Transverse colon (tissue), 4 donors: ENCODE measurements around the gene DLGAP1.

Experiments
- CTCF ChIP-seq, 5 experiments: fragments of 200-600 bp in 3 of 5; fragments of 450-650 bp in 2 of 5; sonication (generic) in 3 of 5; IDR thresholded peaks; 1 replicate in 2 of 5; 2 replicates in 3 of 5; pipeline ENCODE4 v1.5.1; 2016 to 2017; ENCODE audit warnings: antibody characterized with exemption in 5 of 5, inconsistent platforms in 3 of 5, mild to moderate bottlenecking in 2 of 5, moderate library complexity in 1 of 5
- POLR2A ChIP-seq: fragments of 450-650 bp; IDR thresholded peaks from one replicate; pipeline ENCODE4 v1.6.1; 2016; ENCODE audit warnings: antibody characterized with exemption, mild to moderate bottlenecking, moderate library complexity
- POLR2AphosphoS5 ChIP-seq, 3 donors: sonication (generic); formaldehyde crosslinking; IDR thresholded peaks; one replicate each; pipeline ENCODE4 v1.6.1; 2016; ENCODE audit warnings: antibody characterized with exemption in 3 of 3

GRCh38 chr18:3902676-3903075, 552.4 kb downstream of the DLGAP1 start:
- TF ChIP-seq POLR2AphosphoS5 (IDR thresholded peaks at IDR 0.05) (no peak), CTCF (IDR thresholded peaks at IDR 0.05) (no peak), POLR2A (no peak)
